IPS-18a (cell line): Measurements from ENCODE around the gene ARHGAP23.
"Not testable (repeated sequence)": the region's sequence is repeated elsewhere in the genome, so short reads cannot be mapped to it uniquely, and the experiment has no call there.

Source experiments
- H3K27ac ChIP-seq: one replicate; pipeline ENCODE4 v1.5.1; 2013; ENCODE audit warnings: low read length
- H3K27me3 ChIP-seq: one replicate; pipeline ENCODE4 v1.6.1; 2013; ENCODE audit warnings: mild to moderate bottlenecking, low read length; ENCODE audit not compliant: control insufficient read depth, insufficient read depth
- H3K36me3 ChIP-seq: one replicate; pipeline ENCODE4 v1.6.1; 2013; ENCODE audit warnings: low read depth, low read length; ENCODE audit not compliant: control insufficient read depth
- H3K4me1 ChIP-seq: one replicate; pipeline ENCODE4 v1.6.1; 2013; ENCODE audit warnings: low read depth, low read length; ENCODE audit not compliant: control insufficient read depth
- H3K4me3 ChIP-seq: one replicate; pipeline ENCODE4 v1.5.1; 2013; ENCODE audit warnings: low read length
- H3K9ac ChIP-seq: one replicate; pipeline ENCODE4 v1.6.1; 2013; ENCODE audit warnings: mild to moderate bottlenecking, low read length, moderate library complexity
- H3K9me3 ChIP-seq: one replicate; pipeline ENCODE4 v1.6.1; 2013; ENCODE audit warnings: low read depth, low read length; ENCODE audit not compliant: control insufficient read depth

Gene ARHGAP23

DNA sequence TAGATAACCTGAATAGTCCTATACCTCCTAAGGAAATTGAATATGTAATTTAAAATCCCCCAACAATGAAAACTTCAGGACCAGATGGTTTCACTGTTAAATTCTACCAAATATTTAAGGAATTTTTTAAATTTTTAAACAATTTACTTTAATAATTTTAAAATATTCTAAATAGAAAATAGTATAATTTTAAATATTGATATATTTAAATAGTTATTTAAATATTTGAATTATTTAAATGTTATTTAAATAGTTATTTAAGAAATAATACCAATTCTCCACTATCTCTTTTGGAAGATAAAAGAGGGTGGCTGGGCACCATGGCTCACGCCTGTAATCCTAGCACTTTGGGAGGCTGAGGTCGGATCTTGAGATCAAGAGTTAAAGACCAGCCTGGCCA, 73.5 kb downstream of the ARHGAP23 start:
- H3K4me3 ChIP-seq, H3K27ac ChIP-seq, H3K4me1 ChIP-seq, H3K27me3 ChIP-seq, H3K9ac ChIP-seq, H3K9me3 ChIP-seq: not testable (repeated sequence)
- peaks cover 17% of the 10 kb centered on the region for H3K36me3 ChIP-seq

DNA sequence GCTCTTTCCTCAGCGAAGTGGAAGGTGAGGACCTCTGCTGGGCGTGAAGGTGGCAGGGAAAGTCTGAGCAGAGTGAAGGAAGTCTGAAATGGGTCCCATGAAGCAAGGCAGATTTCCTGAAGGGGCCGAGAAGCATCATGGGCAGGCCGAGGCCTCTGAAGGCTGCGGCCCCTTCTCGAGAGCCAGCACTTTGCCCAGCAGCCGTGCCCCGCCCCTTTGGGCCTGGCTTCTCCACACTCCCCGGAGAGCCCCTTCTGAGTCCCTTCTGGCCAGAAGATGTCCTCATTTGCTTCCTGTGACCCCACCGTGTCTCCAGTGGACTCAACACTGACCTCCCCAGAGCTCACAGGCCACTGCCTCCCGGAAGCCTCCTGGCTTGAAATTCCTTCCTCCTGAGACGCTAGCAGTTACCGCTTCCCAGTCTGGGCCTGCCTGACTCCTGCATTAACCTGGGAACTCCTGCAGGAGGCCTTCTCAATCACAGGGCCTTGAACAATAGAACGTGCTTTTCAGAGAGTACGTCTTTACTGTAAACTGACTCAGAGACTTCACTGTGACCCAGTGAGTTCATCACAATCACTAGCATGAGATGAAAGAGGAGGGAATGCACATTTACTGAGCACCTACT, 75.1 kb downstream of the ARHGAP23 start:
- not testable (repeated sequence) for H3K9me3 ChIP-seq, H3K9ac ChIP-seq, H3K27me3 ChIP-seq, H3K4me1 ChIP-seq, H3K4me3 ChIP-seq, H3K27ac ChIP-seq
- peaks cover 18% of the 10 kb centered on the region for H3K36me3 ChIP-seq

DNA sequence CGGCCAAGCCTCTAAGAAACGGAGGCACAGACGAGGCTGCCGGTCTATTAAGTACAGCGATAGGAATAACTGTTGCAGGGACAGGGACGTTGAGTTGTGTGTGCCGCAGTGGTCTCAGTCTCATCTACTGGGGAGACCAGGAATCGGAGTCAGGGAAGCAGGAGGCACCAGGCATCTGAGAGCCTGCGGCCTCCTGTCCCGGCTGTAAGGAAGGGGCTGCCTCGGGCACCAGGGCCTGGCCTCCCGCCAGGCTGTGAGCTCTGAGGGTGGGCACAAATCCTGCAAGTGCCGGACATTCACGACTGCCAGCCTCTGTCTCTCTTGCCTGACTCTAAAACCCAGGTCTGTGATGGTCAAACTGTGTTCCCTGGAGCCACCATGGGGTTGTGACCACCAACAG, 76.0 kb downstream of the ARHGAP23 start:
- Histone ChIP-seq H3K27me3 (no peaks in the 10 kb centered on the region), H3K27ac (no peak overlapping the region), H3K9me3 (no peaks in the 10 kb centered on the region), H3K9ac (no peak overlapping the region), H3K36me3 (peaks cover 18% of the 10 kb centered on the region), H3K4me3 (no peak overlapping the region), H3K4me1 (peaks cover 9% of the 10 kb centered on the region)

DNA sequence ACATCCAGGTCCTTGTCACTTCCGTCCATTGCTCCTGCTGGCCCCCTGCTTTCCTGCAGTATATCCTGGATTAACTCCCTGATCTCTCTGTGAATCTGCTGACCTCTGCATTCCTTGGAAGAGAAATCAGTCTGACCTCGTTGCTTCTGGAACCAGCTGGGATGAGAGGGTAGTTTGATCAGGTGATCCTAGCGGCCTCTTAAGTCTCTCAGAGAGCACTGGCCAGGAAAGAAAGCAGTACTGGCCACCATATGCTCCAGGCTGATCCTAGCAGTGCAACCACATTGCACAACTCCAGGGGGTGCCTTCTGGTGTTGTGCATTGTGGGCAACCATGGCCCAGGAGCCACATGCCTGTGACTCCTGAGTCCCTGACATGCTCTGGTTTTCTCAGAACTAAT, 79.2 kb downstream of the ARHGAP23 start:
- Histone ChIP-seq H3K27me3 (peaks cover 28% of the 10 kb centered on the region), H3K4me3 (no peak overlapping the region), H3K36me3 (peaks cover 16% of the 10 kb centered on the region), H3K27ac (no peak overlapping the region), H3K9ac (no peak overlapping the region), H3K9me3 (no peaks in the 10 kb centered on the region), H3K4me1 (peaks cover 19% of the 10 kb centered on the region)

DNA sequence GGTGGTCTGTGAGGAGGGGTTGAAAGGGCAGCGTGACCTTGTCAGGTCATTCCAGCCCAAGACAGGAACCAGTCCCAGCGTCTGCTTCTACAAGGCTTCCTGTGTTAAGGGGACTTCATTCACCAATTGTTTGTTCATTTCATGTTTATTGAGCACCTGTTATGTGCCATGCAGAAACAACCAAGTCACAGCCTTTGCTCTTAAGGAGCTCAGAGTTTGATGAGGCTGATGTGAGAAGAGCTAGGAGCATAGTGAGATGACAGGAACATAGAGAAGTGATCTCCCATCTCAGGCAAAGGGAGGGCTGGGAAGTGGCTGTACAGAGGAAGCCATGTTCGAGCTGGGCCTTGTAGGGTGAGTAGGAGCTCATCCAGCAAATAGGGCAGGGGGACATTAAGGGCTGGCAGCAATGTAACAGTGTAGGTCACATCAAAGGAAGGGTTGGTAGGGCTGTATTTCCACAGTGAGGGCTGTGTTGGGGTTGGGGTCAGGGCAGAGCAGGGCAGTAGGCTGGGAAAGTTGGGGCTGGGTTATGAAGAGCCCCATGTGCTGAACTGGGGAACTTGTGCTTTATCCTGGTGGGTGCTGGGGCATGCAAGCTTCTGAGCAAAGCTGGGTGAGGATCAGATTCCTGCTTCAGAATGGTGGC, 79.8 kb downstream of the ARHGAP23 start:
- H3K27ac ChIP-seq = no peak overlapping the region
- H3K27me3 ChIP-seq = peaks cover 30% of the 10 kb centered on the region

DNA sequence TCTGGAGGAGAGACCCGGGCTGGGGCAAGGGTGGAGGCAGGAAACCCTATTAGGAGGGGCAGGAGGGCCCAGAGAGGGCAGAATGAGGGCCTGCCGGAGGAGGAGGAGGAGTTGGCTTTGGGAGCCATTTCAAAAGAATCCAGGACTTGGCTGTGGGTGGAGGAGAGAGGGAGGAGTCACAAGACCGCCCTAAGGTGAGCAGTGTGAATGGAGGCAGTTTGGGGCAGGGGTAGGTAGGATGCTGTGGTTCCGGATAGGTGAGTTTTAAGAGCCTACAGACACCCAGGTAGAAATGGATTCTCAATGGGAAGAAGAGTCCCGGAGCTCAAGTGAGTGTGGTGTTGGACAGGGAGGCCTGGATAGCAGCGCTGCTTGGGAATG, 80.3 kb downstream of the ARHGAP23 start:
- Histone ChIP-seq H3K4me3 (no peak overlapping the region), H3K27me3 (peaks cover 30% of the 10 kb centered on the region), H3K9me3 (no peaks in the 10 kb centered on the region), H3K36me3 (peaks cover 10% of the 10 kb centered on the region), H3K4me1 (peaks cover 19% of the 10 kb centered on the region), H3K9ac (no peak overlapping the region), H3K27ac (no peak overlapping the region)

More for the DNA sequence above, 79.8 kb downstream of the ARHGAP23 start:
- Histone ChIP-seq H3K4me1 (peaks cover 19% of the 10 kb centered on the region), H3K4me3 (no peak overlapping the region), H3K9ac (no peak overlapping the region), H3K9me3 (no peaks in the 10 kb centered on the region), H3K36me3 (peaks cover 10% of the 10 kb centered on the region)

DNA sequence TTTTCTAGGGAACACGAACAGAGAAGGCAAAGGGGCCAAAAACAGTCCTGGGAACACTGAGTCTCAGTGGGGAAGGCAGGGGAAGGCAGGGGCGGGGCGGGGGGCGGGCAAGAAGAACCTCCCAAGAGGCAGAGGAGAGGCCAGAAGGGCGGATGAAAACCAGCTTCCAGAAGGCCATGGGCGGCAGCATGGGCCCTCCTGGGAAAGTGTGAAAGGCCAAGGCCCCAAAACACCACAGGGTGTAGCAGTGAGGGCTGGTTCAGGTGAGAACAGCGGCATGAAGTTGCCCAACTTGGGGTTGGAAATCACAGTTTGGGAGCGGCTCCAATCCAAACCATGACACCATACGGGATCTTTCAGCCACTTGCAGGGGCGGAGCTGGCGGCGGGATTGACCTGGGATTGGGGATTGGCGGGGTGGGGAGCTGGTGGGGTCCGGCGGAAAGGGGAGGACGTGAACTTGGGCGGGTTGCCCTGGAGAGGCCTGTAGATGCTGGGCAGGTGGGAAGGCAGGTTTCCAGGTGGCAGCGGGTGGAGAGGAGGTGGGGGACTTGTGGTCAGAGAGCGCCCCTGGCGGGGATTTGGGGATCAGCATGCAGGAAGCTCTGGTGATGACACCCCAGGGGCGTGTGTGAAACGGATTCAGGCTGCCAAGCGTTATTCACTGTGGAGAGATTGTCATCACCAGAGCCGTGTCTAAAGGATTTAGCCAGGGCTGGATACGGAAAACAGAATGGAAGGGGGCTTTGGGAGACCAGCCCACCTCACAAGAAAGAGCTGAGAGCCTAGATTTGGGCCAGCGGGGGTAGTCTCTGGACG, 80.9 kb downstream of the ARHGAP23 start:
- H3K4me1 ChIP-seq = peaks cover 19% of the 10 kb centered on the region
- H3K27me3 ChIP-seq = peaks cover 30% of the 10 kb centered on the region
- peaks cover 10% of the 10 kb centered on the region for H3K36me3 ChIP-seq
- no peak overlapping the region for H3K27ac ChIP-seq
- no peaks in the 10 kb centered on the region for H3K9me3 ChIP-seq
- peak overlapping the region; percentile 44 for H3K4me3 ChIP-seq
- peak overlapping the region; percentile 9 for H3K9ac ChIP-seq

DNA sequence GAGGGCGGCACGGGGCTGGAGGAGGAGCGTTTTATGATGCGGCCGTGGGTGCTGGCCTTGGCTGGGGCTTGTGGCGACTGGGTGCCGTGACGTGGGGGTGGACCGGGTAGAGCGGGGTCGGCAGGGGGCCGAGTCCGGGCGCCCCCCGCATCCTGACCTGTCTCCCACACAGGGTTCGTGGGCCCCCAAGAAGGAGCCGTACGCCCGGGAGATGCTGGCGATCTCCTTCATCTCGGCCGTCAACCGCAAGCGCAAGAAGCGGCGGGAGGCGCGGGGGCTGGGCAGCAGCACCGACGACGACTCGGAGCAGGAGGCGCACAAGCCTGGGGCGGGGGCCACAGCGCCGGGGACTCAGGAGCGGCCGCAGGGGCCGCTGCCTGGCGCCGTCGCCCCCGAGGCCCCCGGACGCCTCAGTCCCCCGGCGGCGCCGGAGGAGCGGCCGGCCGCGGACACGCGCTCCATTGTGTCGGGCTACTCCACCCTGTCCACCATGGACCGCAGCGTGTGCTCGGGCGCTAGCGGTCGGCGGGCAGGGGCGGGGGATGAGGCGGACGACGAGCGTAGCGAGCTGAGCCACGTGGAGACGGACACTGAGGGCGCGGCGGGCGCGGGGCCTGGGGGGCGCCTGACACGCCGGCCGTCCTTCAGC, 81.6 kb downstream of the ARHGAP23 start:
- H3K27me3 ChIP-seq = peaks cover 30% of the 10 kb centered on the region
- peak overlapping the region; percentile 44 for H3K4me3 ChIP-seq
- no peaks in the 10 kb centered on the region for H3K9me3 ChIP-seq
- H3K4me1 ChIP-seq = peaks cover 19% of the 10 kb centered on the region
- H3K27ac ChIP-seq = no peak overlapping the region
- H3K9ac ChIP-seq = peak overlapping the region; percentile 9
- H3K36me3 ChIP-seq = peaks cover 10% of the 10 kb centered on the region

DNA sequence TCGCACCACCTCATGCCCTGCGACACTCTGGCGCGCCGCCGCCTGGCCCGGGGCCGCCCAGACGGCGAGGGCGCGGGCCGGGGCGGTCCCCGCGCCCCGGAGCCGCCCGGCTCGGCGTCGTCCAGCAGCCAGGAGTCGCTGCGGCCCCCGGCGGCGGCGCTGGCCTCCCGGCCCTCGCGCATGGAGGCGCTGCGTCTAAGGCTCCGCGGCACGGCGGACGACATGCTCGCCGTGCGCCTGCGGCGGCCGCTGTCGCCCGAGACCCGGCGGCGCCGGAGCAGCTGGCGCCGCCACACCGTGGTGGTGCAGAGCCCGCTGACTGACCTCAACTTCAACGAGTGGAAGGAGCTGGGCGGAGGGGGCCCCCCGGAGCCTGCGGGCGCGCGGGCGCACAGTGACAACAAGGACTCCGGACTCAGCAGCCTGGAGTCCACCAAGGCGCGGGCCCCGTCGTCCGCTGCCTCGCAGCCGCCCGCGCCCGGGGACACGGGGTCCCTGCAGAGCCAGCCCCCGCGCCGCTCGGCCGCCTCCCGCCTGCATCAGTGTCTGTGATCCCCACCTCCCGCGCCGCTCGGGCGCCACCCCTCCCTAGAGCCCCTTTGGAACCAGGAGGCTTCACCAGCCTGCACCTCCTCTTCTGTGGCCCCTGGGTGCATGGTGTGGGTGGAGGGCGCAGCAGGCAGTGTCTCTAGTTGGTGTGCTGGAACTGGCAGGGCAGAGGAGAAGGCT, 82.3 kb downstream of the ARHGAP23 start:
- Histone ChIP-seq H3K9me3 (no peaks in the 10 kb centered on the region), H3K36me3 (peaks cover 10% of the 10 kb centered on the region), H3K27me3 (peaks cover 30% of the 10 kb centered on the region), H3K9ac (no peak overlapping the region), H3K4me1 (peaks cover 19% of the 10 kb centered on the region), H3K27ac (no peak overlapping the region), H3K4me3 (peak overlapping the region; percentile 43)

DNA sequence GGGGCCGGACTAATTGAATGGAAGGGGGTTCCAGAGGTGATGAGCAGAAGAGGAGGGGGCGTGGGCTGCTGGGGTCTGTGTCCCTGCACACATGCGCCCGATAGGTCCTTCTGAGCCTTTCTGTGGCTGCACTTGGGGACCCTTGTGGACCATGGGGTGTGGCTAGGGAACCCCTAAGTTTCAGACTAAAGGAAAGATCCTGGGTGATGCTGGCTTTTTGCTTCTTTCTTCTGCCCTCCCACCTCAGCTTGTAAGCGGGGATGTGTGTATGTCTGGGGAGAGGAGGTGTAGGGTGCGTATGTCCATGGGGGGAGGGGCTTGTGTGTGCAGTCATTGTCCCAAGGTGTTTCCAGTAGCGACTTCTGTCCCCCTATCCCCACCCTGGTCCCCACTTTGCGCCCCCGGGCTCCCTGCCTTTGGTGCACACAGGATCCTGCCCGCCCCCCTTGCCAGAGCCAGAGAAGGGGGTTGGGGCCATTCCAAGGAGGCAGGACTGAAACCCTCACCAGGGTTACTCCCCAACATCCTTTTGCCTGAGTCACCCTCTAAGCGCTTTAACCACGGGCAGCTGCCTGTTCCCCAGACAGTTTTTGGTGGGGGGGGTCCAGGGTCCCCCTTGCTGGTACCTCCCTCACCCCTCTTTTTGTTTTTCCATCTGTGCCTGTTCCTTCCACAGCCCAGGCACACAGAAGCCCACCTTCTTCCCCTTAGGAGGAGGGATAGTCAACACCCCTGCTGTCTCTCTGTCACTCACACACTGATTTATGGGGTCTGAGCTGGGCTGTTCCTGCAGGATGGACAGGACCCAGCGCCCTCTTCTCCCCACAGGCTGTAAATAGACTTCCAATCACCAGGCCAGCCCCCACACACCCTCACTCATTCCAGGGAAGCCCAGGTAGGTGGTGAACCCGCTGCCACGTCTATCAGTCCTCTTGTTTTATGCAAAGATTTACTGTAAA, 83.2 kb downstream of the ARHGAP23 start:
- Histone ChIP-seq H3K4me1 (peaks cover 19% of the 10 kb centered on the region), H3K9me3 (no peaks in the 10 kb centered on the region), H3K27me3 (peaks cover 30% of the 10 kb centered on the region), H3K4me3 (peak overlapping the region; percentile 43), H3K9ac (no peak overlapping the region), H3K36me3 (peaks cover 4% of the 10 kb centered on the region), H3K27ac (no peak overlapping the region)
